IPS DF 19.7 (cell line): ENCODE data around the gene ADM2.

Experiments used
- DNase-seq: peaks from one replicate; pipeline ENCODE4 v3.0.0-alpha.2; 2013; ENCODE audit warnings: low read depth, low spot score

The ADM2 gene

DNA sequence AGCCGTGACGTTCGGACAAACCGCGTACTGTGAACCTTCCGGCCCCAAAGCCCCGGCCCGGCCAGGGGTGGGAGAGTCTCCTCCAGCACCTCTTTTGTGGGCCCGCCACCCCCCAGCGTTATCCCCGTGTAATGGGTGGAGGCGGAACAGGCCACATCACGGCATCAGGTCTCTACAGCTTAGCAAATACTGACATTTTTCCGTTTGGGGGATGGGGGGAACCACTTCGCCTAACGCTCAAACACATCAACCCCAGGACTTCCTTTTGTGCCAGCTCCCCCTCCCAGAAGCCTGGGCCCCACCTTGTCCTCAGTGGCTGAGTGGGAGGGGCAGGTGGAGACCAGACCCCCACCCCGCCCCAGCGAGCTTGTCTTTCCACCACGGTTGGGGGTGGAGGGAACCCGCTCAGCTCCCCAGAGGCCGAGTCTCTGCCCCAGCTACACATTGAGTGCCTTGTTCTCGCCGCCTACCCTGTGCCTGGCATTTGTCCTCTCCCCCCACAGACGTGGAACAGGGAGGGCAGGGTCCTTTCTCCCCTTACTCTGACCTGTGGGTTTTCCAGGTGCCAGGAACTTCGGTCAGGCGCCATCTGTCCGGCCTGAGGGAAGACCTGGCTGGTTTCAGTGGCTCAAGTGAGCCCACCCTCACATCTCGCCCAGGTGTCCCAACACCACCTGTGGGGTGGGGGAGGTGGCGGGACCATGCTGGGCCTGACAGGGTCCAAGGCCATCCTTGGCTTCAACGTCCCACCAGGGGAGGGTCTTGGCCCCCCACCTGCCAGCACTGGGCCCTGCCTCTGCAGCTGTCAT, 36.1 kb upstream of the ADM2 start:
- DNase-seq = no peak

DNA sequence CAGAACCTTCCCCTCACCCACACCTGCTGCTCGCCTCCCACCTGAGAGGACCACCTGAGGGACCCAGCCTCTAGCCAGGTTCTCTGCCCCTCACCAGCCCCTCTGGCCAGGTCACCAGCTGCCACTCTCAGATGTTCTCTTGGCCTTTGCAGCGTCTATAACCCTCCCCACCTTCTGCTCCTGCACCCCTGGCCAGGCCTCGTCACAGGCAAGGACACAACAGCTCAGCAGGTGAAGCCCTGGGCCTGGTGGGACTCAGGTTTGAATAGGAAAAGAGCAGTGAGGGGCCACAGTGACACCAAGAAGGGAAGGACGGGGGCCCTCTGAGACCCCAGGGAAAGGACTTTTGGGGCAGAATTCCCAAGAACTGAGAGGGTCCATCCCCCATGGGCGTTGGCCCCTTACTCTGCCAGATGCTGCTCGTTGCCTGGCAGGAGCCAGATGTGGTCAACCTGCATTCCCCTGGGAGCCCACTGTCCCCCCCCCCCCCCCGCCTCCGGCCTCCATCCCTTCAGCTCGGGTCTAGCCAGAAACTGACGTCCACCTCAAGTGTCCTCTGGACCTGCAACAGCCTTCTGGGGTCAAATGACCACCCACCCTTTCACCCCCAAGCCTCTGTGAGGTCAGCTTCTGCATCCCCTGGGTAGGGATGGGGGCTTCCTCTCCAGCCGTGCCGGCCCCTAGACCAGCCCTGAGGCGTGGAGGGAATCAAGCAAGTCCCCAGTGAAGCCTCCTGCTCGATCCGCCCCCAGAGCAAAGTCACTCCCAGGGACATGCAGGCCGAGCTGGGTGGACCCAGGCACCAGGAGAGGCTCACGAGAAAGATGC, 35.2 kb upstream of the ADM2 start:
- DNase-seq = no peak

DNA sequence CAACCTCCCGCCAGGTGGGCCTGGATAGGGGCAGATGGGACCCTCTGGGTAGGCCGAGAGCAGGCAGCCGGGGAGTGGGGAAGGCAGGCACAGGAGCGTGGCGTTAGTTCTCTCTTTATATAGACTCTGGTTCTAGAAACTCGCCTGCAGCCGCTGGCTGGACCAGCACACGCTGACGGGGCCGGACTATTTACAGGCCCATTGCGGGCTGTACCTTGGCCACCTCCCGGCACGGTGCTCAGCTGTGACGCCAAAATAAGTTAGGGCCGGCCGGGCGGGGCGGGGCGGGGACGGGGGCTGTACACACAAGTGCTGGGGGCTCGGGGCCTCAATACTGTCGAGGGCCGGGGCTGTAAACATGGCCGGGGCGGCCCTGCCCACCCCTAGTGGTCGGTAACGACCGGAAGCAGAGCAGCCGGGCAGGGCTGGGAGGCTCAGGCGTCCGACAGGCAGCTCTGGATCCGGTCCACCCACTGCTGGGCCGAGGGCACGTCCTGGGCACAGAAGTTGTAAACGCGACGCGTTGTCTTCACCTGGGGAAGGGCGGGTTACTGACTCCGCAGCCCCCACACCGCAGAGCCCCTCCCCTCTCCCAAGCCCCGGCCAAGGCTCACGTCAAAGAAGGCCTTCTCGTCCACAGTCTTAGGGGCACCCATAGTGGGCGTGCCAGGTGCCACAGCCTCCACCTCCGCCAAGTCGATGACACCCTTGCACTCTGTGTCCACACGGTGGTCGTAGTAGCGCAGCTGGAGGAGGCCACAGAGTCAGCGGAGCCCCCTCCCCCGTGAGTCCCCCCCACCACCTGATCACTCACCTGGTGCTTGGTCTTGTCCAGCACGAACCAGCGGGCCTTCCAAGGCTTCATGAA, 34.4 kb upstream of the ADM2 start:
- no peak for DNase-seq

DNA sequence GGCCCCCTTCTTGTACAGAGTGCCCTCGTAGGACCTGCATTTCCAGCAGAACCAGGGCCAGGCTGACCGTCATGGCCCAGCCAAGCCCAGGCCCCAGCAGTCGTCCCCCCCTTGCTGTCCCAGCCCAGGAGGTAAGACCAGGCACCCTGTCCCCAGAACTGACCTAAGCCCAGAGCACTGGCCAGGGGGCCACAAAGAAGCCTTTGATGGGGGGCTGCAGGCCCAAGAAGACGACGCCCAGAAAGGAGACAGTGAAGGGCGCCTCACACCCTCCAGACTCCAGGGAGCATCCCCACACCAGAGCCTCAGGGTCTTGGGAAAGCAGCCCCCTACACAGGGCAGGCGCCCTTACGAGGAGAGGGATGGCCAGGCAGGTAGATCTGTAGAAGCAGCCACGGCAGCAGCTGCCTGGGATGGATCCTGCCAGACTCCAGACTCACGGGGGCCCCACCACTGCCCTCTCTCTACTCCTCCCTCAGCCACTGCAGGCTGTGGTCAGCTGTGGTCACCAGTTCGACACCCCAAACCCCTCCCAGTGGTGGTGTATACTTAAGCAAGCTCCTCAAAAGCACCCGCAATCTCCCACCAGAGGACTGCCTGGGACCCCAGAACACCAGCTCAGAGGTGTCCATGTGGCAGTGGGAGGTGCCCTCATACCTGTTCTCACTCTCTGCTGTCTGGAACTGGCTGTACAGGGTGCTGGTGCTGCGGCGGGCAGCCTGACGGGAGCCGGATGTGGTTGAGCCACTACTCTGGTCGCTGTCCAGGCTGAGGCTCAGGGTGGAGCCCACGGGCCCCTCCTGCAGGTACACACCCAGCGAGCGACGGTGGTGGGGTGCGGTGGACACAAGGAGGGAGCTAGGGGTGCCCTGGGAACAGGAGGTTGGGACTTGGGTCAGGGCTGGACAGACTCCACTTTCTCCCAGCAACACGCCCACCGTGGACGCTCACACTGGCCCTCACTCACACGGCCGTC, 33.5 kb upstream of the ADM2 start:
- DNase-seq = no peak

DNA sequence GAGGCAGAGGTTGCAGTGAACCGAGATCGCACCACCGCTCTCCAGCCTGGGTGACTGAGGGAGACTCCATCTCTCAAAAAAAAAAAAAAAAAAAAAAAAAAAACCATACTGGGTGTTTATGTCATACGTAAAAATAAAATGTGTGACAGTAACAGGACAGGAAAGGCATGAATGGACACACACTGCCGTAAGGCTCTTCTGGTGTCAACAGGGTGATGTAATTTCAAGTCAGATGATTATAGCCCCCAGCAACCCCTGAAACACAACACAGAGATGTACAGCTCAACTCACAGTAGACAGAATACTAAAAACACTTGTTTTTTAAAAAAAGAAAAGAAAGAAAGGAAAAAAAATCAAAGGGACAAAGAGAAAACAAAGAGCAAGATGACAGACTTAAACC, 28.7 kb upstream of the ADM2 start:
- no peak for DNase-seq

DNA sequence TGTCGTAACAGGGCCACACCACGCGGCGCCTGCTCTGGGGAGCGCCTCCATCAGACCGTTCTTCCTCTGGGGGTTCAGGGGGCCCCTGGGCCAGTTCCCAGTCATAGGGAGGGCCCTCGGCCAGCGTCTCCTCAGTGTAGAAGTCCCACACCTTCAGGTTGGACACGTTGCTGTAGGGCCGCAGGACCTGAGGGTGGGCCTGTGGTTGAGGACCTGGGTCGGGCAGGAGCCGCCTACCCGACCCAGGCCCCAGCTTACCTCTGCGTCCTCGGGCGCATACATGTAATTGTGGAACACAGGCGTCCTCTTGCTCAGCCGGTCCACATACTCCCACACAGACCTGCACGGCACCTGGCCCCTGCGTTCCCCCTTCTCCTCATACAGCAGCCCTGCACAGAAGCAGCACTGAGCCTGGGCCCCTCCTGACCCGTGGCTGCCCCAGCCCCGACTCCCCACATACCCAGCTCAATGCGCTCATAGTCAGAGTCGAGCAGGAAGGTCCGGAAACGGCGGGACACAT, 26.7 kb upstream of the ADM2 start:
- DNase-seq = no peak

DNA sequence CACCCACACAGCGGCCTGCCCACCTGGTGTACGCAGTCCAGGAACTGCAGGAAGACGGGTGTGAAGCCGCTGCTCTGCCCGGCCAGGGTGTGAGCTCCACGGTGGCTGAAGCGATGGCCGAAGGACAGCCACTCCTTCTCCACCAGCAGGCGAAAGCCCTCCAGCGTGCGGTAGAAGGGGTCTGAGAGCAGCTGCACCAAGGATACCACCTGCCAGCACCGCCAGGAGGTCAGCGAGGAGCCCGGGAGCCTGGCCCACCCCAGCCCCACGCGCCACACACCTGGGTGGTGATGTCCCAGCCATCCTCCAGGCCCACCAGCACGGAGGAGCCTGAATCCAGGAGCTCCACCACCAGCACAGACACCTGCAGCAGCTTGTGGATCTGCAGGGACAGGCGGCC, 26.1 kb upstream of the ADM2 start:
- no peak for DNase-seq

DNA sequence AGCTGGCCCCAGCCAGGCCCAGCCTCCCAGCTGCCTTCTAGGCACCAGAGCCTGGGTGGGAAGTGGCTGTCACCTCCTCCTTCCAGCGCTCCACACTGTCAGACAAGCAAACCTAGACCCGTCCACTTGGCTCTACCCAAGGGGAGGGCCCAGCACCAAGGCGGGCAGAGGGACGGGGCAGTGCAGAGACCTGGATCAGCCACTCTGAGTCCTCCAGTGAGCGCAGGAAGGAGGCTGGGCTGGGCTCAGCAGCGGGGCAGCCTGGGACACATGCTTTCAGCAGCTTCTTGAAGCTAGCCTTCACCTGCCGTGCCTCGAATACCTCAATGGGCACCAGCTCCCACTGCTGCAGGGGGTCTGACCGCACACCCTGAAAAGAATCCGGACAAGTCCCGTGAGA, 25.3 kb upstream of the ADM2 start:
- DNase-seq = no peak

DNA sequence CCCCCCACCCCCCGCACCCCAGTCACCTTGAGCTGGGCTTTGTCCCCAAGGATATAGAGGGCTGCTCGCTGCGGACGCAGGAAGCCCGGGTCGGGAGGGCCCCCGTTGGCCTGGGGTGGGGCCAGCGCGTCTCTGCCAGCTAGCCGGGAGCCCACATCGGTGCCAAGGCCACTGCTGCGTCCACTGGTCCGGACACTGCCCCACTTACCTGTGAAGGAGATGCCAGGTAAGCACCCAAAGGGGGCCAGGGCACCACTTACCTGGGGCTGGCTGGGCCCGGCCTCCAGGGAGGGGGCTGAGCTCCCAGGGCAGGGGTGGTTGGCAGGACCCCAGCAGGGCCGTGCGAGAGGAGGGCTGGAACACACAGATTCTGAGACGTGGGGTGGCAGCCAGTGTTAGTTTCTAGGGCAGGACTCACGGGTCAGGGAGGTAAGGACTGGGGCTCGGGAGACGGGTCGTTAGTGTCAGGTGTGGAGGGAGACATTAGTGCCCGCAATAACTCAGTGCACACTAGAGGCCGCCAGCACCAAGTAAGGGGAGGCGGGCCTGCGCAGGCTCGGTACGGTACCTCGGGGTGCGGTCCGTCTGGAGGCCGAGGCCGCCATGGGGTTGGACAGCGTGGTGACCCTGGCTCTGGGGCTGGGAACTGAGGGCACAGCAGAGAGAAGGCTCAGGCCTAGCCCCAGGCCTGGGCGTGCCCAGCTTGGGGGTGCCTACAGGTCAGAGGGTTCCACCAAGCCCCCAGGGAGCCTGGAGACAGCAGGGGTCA, 24.7 kb upstream of the ADM2 start:
- DNase-seq = no peak

DNA sequence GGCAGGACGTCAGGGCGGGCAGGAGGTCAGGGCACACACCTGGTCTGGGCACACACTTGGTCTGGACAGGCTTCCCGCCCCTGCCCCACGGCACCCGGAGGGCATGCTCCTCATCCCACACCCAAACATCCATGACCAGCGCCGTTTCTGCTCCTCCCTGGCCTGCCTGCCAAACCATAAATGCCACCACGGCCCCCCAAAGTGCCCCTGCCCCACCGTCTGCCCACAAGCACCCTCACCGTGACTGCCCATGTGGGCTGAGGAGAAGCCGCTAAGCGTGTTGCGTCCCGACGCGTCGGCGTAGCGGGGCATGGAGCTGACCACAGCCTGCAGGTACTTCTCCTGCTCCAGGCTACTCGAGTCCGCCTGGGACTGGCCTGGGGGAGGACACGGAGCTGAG, 22.3 kb upstream of the ADM2 start:
- DNase-seq = no peak

DNA sequence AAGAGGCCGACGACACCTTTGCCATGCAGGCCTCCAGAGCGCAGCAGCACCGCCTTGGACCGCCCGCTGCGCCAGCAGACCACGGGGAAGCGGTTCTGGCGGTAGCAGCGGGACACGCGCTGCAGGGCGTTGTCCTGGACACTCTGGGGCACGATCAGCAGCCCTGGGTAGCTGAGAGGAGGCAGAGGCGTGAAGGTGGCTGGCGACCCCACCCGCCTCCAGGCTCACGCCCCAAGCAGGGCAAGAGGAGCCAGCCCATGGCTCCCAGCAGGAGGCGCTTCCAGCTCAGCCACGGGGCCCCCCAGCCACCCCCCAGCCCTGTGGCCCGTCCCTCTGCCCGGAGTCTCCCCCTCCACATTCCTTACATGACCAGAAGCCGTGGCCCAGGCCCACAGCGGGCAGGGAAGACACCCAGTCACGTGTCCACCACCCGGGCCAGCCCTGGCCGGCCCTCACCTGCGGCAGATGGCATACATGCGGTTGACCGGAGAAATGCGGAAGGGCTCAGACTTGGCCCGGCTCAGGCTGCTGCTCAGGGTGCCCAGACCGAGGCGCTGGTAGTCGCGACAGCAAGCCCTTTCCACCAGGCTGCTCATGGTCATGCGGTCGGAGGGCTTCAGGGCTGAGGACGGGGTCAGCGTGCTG, 21.7 kb upstream of the ADM2 start:
- DNase-seq = no peak

DNA sequence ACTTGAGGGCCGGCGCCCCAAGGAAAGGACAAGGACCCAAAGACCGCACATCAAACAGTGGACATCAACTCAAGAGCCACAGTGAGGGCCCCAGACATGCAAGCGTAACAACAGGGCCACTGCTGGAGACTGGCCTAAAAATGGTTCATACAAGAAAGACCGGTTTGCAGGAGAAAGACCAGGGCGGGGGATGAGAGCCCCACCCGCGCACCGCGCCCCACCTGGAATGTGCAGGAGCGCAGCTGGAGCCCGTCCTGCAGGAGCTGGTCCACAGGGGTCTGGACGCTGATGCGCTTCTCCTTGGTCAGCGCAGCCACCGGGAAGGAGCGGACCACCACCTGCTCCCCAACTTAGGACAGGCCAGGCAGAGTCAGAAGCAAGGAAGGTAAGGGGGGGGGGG, 20.4 kb upstream of the ADM2 start:
- no peak for DNase-seq

DNA sequence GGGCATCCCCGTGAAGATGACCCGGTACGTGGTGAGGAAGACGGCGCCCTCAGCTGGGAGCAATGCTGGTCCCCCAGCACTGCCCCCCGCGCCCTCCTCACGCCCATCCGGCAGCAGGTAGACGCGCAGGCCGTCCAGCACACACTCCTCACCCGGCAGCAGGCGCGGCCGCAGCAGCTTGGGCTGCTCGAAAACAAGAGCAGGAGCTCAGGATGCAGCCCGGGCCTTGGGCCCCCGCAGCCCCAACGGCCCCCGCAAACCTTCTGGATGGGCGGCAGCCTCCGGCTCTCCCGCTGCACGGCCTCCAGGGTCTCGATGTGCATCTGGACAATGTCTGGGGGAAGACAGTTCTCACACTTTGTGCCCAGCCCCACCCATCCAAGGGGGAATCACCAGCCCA, 19.8 kb upstream of the ADM2 start:
- no peak for DNase-seq

DNA sequence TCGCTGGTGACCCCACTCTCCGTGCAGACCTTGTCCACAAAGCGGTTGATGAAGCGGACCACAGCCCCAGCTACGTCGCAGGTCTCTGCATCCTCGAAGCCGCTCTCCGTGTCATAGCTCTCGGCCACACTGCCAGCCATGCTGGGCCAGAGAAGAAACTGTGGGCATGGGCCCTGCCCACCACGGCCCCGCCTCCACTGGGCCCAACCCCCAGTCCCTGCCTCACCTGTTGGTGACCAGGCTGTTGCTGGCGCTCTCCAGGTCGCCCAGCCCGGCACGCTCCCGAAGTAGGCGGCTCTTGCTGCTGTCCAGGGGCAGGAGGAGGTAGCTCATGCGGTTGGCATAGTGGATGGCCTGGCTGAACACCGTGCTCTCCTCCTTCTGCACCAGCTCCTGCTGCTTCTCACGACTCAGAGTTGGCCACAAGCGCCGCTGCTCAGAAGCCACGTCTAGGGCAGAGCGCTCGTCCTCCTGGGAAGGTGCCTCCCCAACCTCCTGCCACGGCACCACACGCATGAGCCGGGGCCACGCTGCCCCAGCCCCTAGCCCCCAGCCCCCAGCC, 19.3 kb upstream of the ADM2 start:
- no peak for DNase-seq

DNA sequence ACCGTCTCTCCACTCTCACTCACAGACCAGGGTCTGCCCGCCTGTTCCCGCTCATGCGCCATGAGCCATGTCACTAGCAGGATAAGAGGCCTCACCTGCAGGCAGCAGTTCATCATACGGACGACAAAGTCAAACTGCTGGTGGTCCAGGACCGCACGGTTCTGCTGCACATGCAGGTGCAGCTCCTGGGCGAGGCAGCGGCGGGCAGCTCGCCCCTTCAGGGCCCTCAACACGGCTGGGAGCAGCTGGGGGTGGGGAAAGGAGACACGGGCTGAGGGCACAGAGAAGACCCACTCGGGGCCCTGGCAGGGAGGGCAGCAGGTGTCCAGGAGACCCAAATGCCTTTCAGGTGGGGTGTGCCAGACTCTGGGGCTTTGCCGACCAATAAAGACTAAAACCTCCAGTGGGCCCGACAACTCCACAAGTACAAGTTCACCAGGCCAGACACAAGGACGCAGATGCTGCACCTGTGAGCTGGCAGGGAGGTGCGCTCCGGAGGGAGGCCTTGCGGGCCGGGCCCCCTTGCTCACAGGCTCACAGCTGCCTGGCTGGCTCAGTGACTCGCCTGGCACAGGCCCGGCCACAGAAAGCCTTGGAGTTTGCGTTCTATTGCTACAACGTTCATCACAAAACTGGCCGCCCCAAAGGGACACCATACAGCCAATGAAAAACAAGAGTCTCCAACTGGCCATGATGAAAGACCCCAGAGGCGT, 18.0 kb upstream of the ADM2 start:
- no peak for DNase-seq

DNA sequence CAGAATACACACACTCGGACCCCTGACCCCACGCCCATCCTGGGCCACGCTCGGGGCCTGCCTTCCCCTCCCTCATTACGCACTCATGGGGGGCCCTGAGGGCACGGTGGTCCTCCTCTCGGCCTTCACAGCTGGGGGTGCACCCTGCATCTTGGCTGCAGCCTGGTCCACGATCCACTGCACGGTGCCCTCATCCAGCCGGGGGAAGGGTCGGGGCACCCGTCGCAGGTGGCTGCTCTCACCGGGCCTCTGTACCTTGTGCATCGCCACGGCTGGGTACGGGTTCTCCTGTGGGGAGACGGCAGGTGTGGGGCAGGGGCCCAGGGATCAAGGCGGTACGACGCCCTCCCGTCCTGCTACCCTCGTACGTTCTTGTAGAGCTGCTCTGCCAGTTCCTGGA, 16.9 kb upstream of the ADM2 start:
- no peak for DNase-seq

DNA sequence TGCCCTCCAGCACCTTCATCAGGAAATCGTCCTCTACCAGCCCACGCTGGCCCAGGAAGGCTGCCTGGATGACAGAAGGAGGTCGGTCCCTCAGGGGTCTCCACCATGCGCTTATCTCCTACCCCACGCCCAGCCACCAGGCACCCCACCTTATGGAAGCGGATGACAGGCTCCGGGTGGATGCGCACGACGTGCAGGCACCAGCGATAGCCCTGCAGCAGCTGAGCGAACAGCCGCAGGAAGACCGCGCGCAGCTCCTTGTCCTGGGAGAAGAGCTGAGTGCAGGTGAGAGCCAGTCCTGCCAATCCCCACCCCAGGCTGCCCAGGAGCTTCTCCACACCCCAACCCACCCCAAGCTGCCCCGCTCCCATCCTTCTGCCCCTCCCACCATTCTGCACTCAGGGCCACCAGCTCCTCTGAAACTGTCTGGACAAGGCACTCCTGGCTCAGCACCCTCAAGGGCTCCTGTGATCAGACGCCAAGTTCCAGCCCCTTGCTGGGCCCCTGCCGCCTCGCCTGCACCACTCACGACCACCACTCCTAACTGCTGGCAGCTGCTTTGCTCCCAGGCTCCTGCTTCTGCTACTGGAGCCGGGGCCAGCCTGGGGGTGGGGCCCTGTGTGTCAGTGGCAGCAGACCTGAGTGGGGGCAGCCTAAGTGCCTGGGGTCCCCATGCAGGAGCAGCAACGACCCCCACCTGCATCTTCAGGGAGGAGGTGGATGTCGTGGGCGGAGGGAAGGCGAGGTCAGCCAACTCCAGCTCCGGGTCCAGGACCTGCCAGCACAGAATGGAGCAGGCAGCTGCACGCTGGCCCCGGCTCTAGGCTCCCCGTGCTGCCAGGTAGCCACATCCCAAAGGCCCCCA, 16.0 kb upstream of the ADM2 start:
- DNase-seq = no peak

DNA sequence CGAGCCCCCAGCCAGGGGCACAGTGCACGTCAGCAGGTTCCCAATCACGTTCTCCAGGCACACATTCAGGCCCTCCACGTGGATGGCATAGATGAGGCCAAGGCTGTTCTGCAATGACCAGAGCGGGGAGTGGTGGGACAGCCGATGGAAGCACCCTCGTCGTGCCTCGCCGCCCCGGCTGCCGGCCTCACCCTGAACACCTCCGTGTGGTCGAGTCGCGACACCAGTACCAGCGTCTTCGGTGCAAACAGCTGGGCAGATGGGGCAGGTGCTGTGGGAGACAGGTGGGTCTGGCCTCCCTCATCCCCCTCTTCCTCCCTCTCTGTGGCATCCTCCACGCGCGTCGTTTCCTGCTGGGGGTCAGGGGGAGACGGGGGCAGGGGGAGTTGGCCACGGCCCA, 14.0 kb upstream of the ADM2 start:
- DNase-seq = no peak
